Fibroblast of villous mesenchyme (primary cell): Measurements from ENCODE around the gene MRPL40. TPM values are rescaled to one million over a fixed set of nuclear protein-coding genes. Genes with fewer than 3 reads are reported as not detected.

Experiments used
- DNase-seq: peaks from one replicate; pipeline ENCODE4 v3.0.0-alpha.2; 2010; ENCODE audit warnings: low read depth
- H3K4me3 ChIP-seq: 2 replicates; pipeline ENCODE4 v1.5.1; 2011; ENCODE audit warnings: low read depth, mild to moderate bottlenecking, low read length
- CTCF ChIP-seq: IDR thresholded peaks from 2 replicates; pipeline ENCODE4 v1.5.1; 2012; ENCODE audit warnings: low read depth, mild to moderate bottlenecking, low read length; ENCODE audit not compliant: insufficient read depth
- total RNA-seq: library from RNA; depleted of rRNA; stranded (reverse); fragments of >200 nt; gene quantifications from 2 replicates; pipeline ENCODE4 v1.2.3, GENCODE V29; 2012

MRPL40 gene
- total RNA-seq, 1 donor = 46.2 TPM

- no peak for TF ChIP-seq CTCF
- DNase-seq = peak; percentile 99
- peak within 1 kb of the TSS; percentile 93 for H3K4me3 ChIP-seq
Observed at GRCh38 chr22:19479355-19480172, 47.2 kb downstream of the MRPL40 start, which contains the start of gene CDC45. Gene CDC45 (plus strand): TSS chr22:19479920. CDS start chr22:19479969, 49 bp downstream.

GRCh38 chr22:19480173-19480568 is 47.8 kb downstream of the MRPL40 start:
- TF ChIP-seq CTCF = no peak
- DNase-seq = no peak
- peak overlapping the region; percentile 93 for H3K4me3 ChIP-seq

- DNase-seq = no peak
- peak overlapping the region; percentile 93 for H3K4me3 ChIP-seq
- TF ChIP-seq CTCF = no peak
Observed at GRCh38 chr22:19480789-19481188, 48.4 kb downstream of the MRPL40 start.

GRCh38 chr22:19482297-19482696 is 50.0 kb downstream of the MRPL40 start:
- no peak for DNase-seq
- TF ChIP-seq CTCF = no peak
- no peak overlapping the region for H3K4me3 ChIP-seq

GRCh38 chr22:19483481-19484244 is 51.3 kb downstream of the MRPL40 start:
- peak; percentile 96 for DNase-seq
- no peak overlapping the region for H3K4me3 ChIP-seq
- TF ChIP-seq CTCF = no peak

Other genes with a start within 250 kb of the MRPL40 start
- gene CLTCL1, start 140.8 kb upstream of the MRPL40 start, total RNA-seq = 9.5 and 16.4 TPM in 2 replicates
- 18.7 and 19.0 TPM in 2 replicates for gene HIRA, start 812 bp upstream of the MRPL40 start, total RNA-seq
- 11.3 and 12.5 TPM in 2 replicates for gene C22orf39, start 15.2 kb downstream of the MRPL40 start, total RNA-seq
- gene UFD1, start 46.6 kb downstream of the MRPL40 start, total RNA-seq = 44.9 and 67.3 TPM in 2 replicates
- 8.1 and 10.4 TPM in 2 replicates for gene CDC45, start 47.4 kb downstream of the MRPL40 start, total RNA-seq
- not detected in 2 replicates for gene CLDN5, start 91.9 kb downstream of the MRPL40 start, total RNA-seq